NCI-H345 treated with DMSO at 0.1 percent for 48 hours (cell line): Measurements from ENCODE around the gene TSPY2.
"Not testable (repeated sequence)": the region's sequence is repeated elsewhere in the genome, so short reads cannot be mapped to it uniquely, and the experiment has no call there.

ENCODE experiments used
- DNase-seq: peaks from one replicate; lab custom pipeline; 2025; ENCODE audit not compliant: unreplicated experiment; lab: John Stamatoyannopoulos, UW

TSPY2 gene

DNA sequence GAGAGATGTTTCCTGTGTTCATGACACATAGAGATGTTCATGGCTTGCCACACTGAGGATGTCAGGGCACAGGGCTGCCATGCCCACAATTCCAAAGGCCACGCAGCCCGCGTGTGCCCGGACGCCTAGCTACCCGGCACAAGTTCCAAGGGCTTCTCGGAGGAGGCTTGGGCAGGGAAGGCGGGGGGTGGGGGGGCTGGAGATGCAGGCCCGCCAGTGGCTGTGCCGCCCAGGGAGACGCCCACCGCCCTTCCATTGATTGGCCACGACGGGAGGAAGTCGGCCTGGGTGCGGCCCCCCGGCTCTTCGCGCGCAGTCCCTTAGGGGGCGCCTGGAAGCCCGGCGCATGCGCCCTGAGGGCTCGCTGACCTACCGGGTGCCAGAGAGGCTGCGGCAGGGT lies at the start of gene TSPY2:
Gene TSPY2 (plus strand): TSS at position 301 of the 400 bp plus-strand sequence. CDS start 46 bp downstream, at position 347.
- DNase-seq, result not testable (repeated sequence)

- not testable (repeated sequence) for DNase-seq
Measured at GRCh38 chrY:6209565-6209964, 36.5 kb upstream of the TSPY2 start.

DNA sequence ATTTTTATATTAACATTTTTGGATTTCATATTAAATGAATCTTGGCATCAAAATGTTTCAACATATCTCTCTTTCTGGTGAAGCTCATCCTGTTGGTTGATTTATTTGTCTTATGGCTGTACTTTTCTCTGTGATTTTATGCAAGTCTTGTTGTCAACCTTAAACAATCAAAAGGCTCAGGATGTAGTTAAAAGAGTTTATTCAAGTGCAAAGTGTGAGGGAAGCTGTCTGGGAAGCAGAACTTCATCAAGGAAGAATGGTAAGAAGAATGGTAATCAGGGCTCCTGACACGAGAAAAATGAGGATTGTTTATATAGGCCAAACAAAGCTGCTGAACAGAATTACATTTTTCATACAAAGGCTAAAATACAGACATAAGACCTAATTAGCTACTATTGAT lies 29.0 kb upstream of the TSPY2 start:
- not testable (repeated sequence) for DNase-seq

- DNase-seq, result not testable (repeated sequence)
Measured at GRCh38 chrY:6269839-6270238, 23.8 kb downstream of the TSPY2 start.
